ENCODE data around the gene NAALADL2.

NAALADL2 gene

GRCh38 chr3:175335229-175335628 is 476.1 kb downstream of the NAALADL2 start:
- no peak overlapping the region for H2AFZ ChIP-seq (ENCODE audit: low read length)
- no peaks in the 10 kb centered on the region for H3K9me3 ChIP-seq (ENCODE audit: low read length)

DNA sequence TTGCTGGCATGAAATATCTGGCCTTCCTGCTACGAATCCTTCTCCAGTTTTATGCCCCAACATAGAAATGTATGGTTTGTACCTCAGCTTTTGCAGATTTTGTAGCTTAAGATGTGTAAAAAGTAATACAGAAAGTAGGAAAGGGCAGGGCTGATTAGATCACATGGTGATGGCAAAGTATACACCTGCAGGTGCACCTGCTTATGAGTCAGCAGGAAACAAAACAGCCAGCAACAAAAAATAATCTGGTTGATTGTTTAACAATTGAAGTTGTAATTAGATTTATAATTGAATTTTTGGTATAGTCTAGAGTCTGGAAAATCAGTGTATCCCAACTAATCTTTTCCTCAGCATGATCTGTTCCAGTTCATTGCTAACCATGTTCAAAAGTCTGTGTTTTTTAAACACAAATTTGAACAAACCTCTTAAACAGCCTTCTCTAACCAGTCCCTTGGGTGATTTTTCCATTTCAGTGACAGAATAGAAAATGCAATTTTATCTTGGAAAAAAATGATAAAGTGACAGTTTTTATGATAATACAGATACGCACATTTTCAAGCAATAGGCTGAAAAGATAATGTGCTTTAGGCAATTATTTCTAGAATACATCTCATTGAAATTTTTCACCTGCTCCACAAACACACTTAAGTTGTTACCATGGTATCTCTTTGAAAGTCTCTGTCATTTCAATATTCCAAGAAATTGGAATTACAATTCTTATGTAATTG is 477.4 kb downstream of the NAALADL2 start:
- Histone ChIP-seq H3K9ac (ENCODE audit: low read length) (no peak overlapping the region), H3K4me3 (ENCODE audit: low read depth, low read length, poor library complexity, severe bottlenecking) (no peak overlapping the region), H3K36me3 (ENCODE audit: insufficient read depth, low read length) (no peaks in the 10 kb centered on the region), H3K4me1 (ENCODE audit: insufficient read depth, low read length, severe bottlenecking) (peaks cover 45% of the 10 kb centered on the region), H4K20me1 (ENCODE audit: insufficient read depth, low read length) (no peaks in the 10 kb centered on the region), H2AFZ (ENCODE audit: low read length) (no peak overlapping the region), H3K27ac (ENCODE audit: low read depth, low read length, poor library complexity, severe bottlenecking) (peak overlapping the region; percentile 47), H3K4me2 (ENCODE audit: low read length) (peak overlapping the region; percentile 21), H3K9me3 (ENCODE audit: low read length) (no peaks in the 10 kb centered on the region), H3K9me2 (ENCODE audit: low read depth, low read length) (no peaks in the 10 kb centered on the region), H3K27me3 (ENCODE audit: insufficient read depth, low read length) (no peaks in the 10 kb centered on the region), H3F3A (ENCODE audit: insufficient read depth, low read length) (no peaks in the 10 kb centered on the region), H3K79me2 (ENCODE audit: insufficient read depth, low read length) (no peaks in the 10 kb centered on the region)
- TF ChIP-seq EZH2 (IDR thresholded peaks at IDR 0.05; ENCODE audit: borderline replicate concordance, low read length) (no peak), CTCF (IDR thresholded peaks at IDR 0.05; ENCODE audit: low read length) (no peak)

More at GRCh38 chr3:175335229-175335628, 476.1 kb downstream of the NAALADL2 start:
- Histone ChIP-seq H3K4me1 (ENCODE audit: insufficient read depth, low read length, severe bottlenecking) (peaks cover 45% of the 10 kb centered on the region), H4K20me1 (ENCODE audit: insufficient read depth, low read length) (no peaks in the 10 kb centered on the region), H3K9ac (ENCODE audit: low read length) (no peak overlapping the region), H3K4me2 (ENCODE audit: low read length) (no peak overlapping the region), H3K27me3 (ENCODE audit: insufficient read depth, low read length) (no peaks in the 10 kb centered on the region), H3F3A (ENCODE audit: insufficient read depth, low read length) (no peaks in the 10 kb centered on the region), H3K79me2 (ENCODE audit: insufficient read depth, low read length) (no peaks in the 10 kb centered on the region), H3K4me3 (ENCODE audit: low read depth, low read length, poor library complexity, severe bottlenecking) (no peak overlapping the region), H3K36me3 (ENCODE audit: insufficient read depth, low read length) (no peaks in the 10 kb centered on the region), H3K27ac (ENCODE audit: low read depth, low read length, poor library complexity, severe bottlenecking) (peak overlapping the region; percentile 47), H3K9me2 (ENCODE audit: low read depth, low read length) (no peaks in the 10 kb centered on the region)
- TF ChIP-seq CTCF (IDR thresholded peaks at IDR 0.05; ENCODE audit: low read length) (no peak), EZH2 (IDR thresholded peaks at IDR 0.05; ENCODE audit: borderline replicate concordance, low read length) (no peak)

GRCh38 chr3:175337631-175338030 is 478.5 kb downstream of the NAALADL2 start:
- Histone ChIP-seq H3K36me3 (ENCODE audit: insufficient read depth, low read length) (no peaks in the 10 kb centered on the region), H3K9ac (ENCODE audit: low read length) (no peak overlapping the region), H3K4me1 (ENCODE audit: insufficient read depth, low read length, severe bottlenecking) (peaks cover 49% of the 10 kb centered on the region), H3K9me2 (ENCODE audit: low read depth, low read length) (no peaks in the 10 kb centered on the region), H3K9me3 (ENCODE audit: low read length) (no peaks in the 10 kb centered on the region), H2AFZ (ENCODE audit: low read length) (no peak overlapping the region), H3K4me3 (ENCODE audit: low read depth, low read length, poor library complexity, severe bottlenecking) (no peak overlapping the region), H3K79me2 (ENCODE audit: insufficient read depth, low read length) (no peaks in the 10 kb centered on the region), H4K20me1 (ENCODE audit: insufficient read depth, low read length) (no peaks in the 10 kb centered on the region), H3K4me2 (ENCODE audit: low read length) (no peak overlapping the region), H3K27ac (ENCODE audit: low read depth, low read length, poor library complexity, severe bottlenecking) (peak overlapping the region; percentile 47), H3F3A (ENCODE audit: insufficient read depth, low read length) (no peaks in the 10 kb centered on the region), H3K27me3 (ENCODE audit: insufficient read depth, low read length) (no peaks in the 10 kb centered on the region)
- TF ChIP-seq CTCF (IDR thresholded peaks at IDR 0.05; ENCODE audit: low read length): no peak
- TF ChIP-seq EZH2 (IDR thresholded peaks at IDR 0.05; ENCODE audit: borderline replicate concordance, low read length): no peak

Data from OCI-LY1 (cell line).